WTC11 (cell line): Measurements from ENCODE around the gene KRTCAP3. TPM values are rescaled to one million over a fixed set of nuclear protein-coding genes. Genes with fewer than 3 reads are reported as not detected.

Source experiments
- ATAC-seq: fragments of 200-7000 bp; cut with Tn5 transposase; 2 replicates; pipeline ENCODE4 v1.10.0; 2021; ENCODE audit warnings: mild to moderate bottlenecking, moderate library complexity
- CTCF ChIA-PET: fragments of 300-600 bp; sonication (Branson Sonifier 250); formaldehyde crosslinking; loops from one replicate; lab custom pipeline; 2021; ENCODE audit warnings: antibody characterized with exemption; lab: Charles Lee
- POLR2A ChIA-PET: fragments of 350-600 bp; sonication (Branson Sonifier 250); formaldehyde crosslinking; loops from one replicate; lab custom pipeline; 2021; ENCODE audit warnings: antibody characterized with exemption; lab: Charles Lee
- DNase-seq: peaks from one replicate; pipeline ENCODE4 v3.0.0; 2021; ENCODE audit warnings: low spot score
- H3K27ac Mint-ChIP-seq: 2 replicates; pipeline ENCODE4 v1.8.0; 2021; ENCODE audit warnings: mixed read lengths
- H3K27me3 Mint-ChIP-seq: 2 replicates; pipeline ENCODE4 v1.8.0; 2021; ENCODE audit warnings: low read depth, mild to moderate bottlenecking, moderate library complexity, mixed read lengths
- H3K36me3 Mint-ChIP-seq: 2 replicates; pipeline ENCODE4 v1.8.0; 2021; ENCODE audit warnings: mixed read lengths
- H3K4me1 Mint-ChIP-seq: 2 replicates; pipeline ENCODE4 v1.8.0; 2022; ENCODE audit warnings: mixed read lengths
- H3K4me3 Mint-ChIP-seq: 2 replicates; pipeline ENCODE4 v1.8.0; 2021; ENCODE audit warnings: mild to moderate bottlenecking, moderate library complexity, mixed read lengths
- H3K9me3 Mint-ChIP-seq: 2 replicates; pipeline ENCODE4 v1.8.0; 2021; ENCODE audit warnings: mixed read lengths
- GABPB1 ChIP-seq: sonication (generic); formaldehyde crosslinking; IDR thresholded peaks from 2 replicates; pipeline ENCODE4 v1.8.1; 2023; ENCODE audit warnings: mild to moderate bottlenecking, missing genetic modification reagents
- JAZF1 ChIP-seq: fragments of 250-450 bp; sonication (Bioruptor Pico); IDR thresholded peaks from 2 replicates; pipeline ENCODE4 v1.9.0; 2021; ENCODE audit warnings: moderate library complexity, mild to moderate bottlenecking, inconsistent platforms
- NFYB ChIP-seq: sonication (generic); formaldehyde crosslinking; conservative IDR thresholded peaks from 2 replicates; pipeline ENCODE4 v1.8.0; 2022; ENCODE audit warnings: low read depth, missing genetic modification reagents
- OVOL2 ChIP-seq: fragments of 250-450 bp; sonication (Bioruptor Pico); IDR thresholded peaks from 2 replicates; pipeline ENCODE4 v1.9.0; 2021; ENCODE audit warnings: mild to moderate bottlenecking, borderline replicate concordance
- SMAD4 ChIP-seq: sonication (generic); formaldehyde crosslinking; IDR thresholded peaks from 2 replicates; pipeline ENCODE4 v1.8.0; 2022; ENCODE audit warnings: mild to moderate bottlenecking, missing genetic modification reagents
- SP1 ChIP-seq: sonication (generic); formaldehyde crosslinking; conservative IDR thresholded peaks from 2 replicates; pipeline ENCODE4 v1.8.1; 2022; ENCODE audit warnings: missing genetic modification reagents
- ZBTB21 ChIP-seq: sonication (generic); formaldehyde crosslinking; IDR thresholded peaks from 2 replicates; pipeline ENCODE4 v1.8.1; 2023; ENCODE audit warnings: mild to moderate bottlenecking, missing genetic modification reagents, borderline replicate concordance
- ZNF423 ChIP-seq: fragments of 250-450 bp; sonication (Bioruptor Pico); IDR thresholded peaks from 2 replicates; pipeline ENCODE4 v2.1.2; 2022; ENCODE audit warnings: mild to moderate bottlenecking, moderate library complexity
- ZNF671 ChIP-seq: fragments of 250-450 bp; sonication (Bioruptor Pico); IDR thresholded peaks from 2 replicates; pipeline ENCODE4 v1.8.0; 2021; ENCODE audit warnings: mild to moderate bottlenecking
- total RNA-seq: library from RNA; stranded (reverse); gene quantifications from 3 replicates; pipeline ENCODE4 v1.2.3, GENCODE V29; 2021
- TF ChIP-seq, protein P1 (sequence below): sonication (generic); formaldehyde crosslinking; IDR thresholded peaks from 2 replicates; pipeline ENCODE4 v1.8.1; 2022; ENCODE audit warnings: low read depth, missing genetic modification reagents, borderline replicate concordance
- TF ChIP-seq, protein P2 (sequence below): sonication (generic); formaldehyde crosslinking; IDR thresholded peaks from 2 replicates; pipeline ENCODE4 v1.8.0; 2022; ENCODE audit warnings: mild to moderate bottlenecking, missing genetic modification reagents
- TF ChIP-seq, protein P3 (sequence below): sonication (generic); formaldehyde crosslinking; IDR thresholded peaks from 2 replicates; pipeline ENCODE4 v1.8.0; 2022; ENCODE audit warnings: missing genetic modification reagents
- TF ChIP-seq, protein P4 (sequence below): sonication (generic); formaldehyde crosslinking; IDR thresholded peaks from 2 replicates; pipeline ENCODE4 v1.8.1; 2023; ENCODE audit warnings: mild to moderate bottlenecking, missing genetic modification reagents
- TF ChIP-seq, protein P5 (sequence below): fragments of 250-450 bp; sonication (Bioruptor Pico); IDR thresholded peaks from 2 replicates; pipeline ENCODE4 v1.9.0; 2021; ENCODE audit warnings: mild to moderate bottlenecking

The KRTCAP3 gene
- total RNA-seq, 1 experiment from 2014 or later, result 41.9 TPM

DNA sequence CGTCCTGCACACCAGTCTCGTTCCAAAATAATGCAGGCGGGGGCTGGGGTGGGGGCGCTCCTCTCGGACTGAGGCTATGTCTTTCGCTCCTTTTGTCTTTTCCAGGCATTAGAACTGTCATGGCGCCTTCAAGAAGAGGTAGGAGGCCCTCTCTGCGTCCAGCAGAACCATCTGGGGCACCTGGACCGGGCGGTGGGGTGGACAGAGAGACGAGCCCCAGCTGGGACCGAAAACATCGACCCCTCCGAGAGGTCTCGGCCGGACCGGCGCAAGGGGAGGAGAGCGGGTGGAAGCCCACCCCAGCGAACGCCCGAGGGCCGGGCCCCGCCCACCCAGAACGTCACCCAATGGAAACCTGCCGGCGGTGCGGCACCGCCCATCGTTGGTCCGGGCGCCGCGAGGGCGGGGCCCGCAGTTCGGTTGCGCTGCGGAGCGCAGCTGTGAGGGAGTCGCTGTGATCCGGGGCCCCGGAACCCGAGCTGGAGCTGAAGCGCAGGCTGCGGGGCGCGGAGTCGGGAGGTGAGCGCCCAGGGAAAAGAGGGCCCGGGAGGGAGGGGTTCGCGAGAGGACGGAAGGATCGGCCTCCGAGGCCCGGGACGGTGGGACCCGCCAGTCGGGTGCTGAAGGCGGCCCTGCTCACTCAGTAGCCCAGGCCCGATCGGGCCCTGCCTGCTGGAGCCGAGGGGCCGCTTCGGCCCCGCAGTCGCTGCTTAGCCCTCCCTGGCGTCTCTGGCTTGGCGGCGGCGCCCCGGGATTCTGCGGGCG lies 13.8 kb upstream of the KRTCAP3 start, which contains the start of gene NRBP1 (continued):
- TF ChIP-seq, protein P1, sequence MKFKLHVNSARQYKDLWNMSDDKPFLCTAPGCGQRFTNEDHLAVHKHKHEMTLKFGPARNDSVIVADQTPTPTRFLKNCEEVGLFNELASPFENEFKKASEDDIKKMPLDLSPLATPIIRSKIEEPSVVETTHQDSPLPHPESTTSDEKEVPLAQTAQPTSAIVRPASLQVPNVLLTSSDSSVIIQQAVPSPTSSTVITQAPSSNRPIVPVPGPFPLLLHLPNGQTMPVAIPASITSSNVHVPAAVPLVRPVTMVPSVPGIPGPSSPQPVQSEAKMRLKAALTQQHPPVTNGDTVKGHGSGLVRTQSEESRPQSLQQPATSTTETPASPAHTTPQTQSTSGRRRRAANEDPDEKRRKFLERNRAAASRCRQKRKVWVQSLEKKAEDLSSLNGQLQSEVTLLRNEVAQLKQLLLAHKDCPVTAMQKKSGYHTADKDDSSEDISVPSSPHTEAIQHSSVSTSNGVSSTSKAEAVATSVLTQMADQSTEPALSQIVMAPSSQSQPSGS, result no peak
- TF ChIP-seq, protein P2, sequence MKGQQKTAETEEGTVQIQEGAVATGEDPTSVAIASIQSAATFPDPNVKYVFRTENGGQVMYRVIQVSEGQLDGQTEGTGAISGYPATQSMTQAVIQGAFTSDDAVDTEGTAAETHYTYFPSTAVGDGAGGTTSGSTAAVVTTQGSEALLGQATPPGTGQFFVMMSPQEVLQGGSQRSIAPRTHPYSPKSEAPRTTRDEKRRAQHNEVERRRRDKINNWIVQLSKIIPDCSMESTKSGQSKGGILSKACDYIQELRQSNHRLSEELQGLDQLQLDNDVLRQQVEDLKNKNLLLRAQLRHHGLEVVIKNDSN, result peak; percentile 6; the same call in 1 of the 2 replicates
- 0 out of 2 replicates have a peak, but pooled peaks have one; percentile 26 for TF ChIP-seq ZBTB21
- peak; percentile 70 for TF ChIP-seq NFYB
- TF ChIP-seq, protein P3, sequence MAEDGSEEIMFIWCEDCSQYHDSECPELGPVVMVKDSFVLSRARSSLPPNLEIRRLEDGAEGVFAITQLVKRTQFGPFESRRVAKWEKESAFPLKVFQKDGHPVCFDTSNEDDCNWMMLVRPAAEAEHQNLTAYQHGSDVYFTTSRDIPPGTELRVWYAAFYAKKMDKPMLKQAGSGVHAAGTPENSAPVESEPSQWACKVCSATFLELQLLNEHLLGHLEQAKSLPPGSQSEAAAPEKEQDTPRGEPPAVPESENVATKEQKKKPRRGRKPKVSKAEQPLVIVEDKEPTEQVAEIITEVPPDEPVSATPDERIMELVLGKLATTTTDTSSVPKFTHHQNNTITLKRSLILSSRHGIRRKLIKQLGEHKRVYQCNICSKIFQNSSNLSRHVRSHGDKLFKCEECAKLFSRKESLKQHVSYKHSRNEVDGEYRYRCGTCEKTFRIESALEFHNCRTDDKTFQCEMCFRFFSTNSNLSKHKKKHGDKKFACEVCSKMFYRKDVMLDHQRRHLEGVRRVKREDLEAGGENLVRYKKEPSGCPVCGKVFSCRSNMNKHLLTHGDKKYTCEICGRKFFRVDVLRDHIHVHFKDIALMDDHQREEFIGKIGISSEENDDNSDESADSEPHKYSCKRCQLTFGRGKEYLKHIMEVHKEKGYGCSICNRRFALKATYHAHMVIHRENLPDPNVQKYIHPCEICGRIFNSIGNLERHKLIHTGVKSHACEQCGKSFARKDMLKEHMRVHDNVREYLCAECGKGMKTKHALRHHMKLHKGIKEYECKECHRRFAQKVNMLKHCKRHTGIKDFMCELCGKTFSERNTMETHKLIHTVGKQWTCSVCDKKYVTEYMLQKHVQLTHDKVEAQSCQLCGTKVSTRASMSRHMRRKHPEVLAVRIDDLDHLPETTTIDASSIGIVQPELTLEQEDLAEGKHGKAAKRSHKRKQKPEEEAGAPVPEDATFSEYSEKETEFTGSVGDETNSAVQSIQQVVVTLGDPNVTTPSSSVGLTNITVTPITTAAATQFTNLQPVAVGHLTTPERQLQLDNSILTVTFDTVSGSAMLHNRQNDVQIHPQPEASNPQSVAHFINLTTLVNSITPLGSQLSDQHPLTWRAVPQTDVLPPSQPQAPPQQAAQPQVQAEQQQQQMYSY, result 0 out of 2 replicates have a peak, but pooled peaks have one; percentile 31
- no peak for TF ChIP-seq ZNF423 (CRISPR knock-in tag)
- no peak for TF ChIP-seq SMAD4 (CRISPR knock-in tag)
- TF ChIP-seq ZNF671, result no peak
- peak; percentile 94 for TF ChIP-seq SP1 (CRISPR knock-in tag)
- TF ChIP-seq JAZF1, result no peak
- TF ChIP-seq OVOL2 (CRISPR knock-in tag), result no peak
- TF ChIP-seq, protein P4, sequence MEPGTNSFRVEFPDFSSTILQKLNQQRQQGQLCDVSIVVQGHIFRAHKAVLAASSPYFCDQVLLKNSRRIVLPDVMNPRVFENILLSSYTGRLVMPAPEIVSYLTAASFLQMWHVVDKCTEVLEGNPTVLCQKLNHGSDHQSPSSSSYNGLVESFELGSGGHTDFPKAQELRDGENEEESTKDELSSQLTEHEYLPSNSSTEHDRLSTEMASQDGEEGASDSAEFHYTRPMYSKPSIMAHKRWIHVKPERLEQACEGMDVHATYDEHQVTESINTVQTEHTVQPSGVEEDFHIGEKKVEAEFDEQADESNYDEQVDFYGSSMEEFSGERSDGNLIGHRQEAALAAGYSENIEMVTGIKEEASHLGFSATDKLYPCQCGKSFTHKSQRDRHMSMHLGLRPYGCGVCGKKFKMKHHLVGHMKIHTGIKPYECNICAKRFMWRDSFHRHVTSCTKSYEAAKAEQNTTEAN (CRISPR knock-in tag), result no peak; the same call in 1 of the 2 replicates

DNA sequence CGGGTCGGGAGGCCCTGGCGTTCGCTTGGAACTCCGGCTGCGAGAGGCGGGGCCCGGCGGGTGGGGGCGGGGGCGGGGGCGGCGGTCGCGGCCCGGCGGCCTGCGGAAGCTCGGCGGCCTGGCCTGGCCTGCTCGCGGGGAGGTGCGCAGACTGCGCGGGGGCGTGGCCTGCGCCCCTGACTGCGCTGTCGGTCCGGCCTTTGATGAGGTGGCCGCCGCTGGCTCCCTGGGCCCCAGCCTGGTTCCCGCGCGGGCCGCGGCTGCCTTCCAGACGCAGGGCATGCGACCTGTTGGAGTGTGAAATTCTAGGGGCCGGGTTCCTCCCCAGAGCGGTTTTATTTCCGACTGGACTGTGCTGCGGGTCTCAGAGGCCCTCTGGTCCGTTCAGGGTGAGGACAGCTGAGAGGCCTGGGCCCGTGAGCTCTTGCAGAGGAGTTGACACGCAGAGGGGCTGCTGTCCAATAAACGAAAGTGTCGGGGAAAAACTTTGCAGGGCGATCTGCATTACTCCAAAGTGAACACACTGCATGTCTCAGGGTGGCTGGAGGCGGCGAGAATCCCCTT lies 13.1 kb upstream of the KRTCAP3 start:
- ChIA-PET POLR2A (interaction anchor here (1.0 to 4.1 kb wide), 4 partner anchors 19 to 413 kb away, joined by 3 to 28 read pairs (median 6); partner anchors contain the start of genes PPM1G and ZNF513), CTCF (interaction anchor here (1.0 to 4.4 kb wide), 5 partner anchors 12 to 255 kb away, joined by 3 to 52 read pairs (median 5); partner anchors contain the start of gene PPM1G)
- TF ChIP-seq, protein P5, sequence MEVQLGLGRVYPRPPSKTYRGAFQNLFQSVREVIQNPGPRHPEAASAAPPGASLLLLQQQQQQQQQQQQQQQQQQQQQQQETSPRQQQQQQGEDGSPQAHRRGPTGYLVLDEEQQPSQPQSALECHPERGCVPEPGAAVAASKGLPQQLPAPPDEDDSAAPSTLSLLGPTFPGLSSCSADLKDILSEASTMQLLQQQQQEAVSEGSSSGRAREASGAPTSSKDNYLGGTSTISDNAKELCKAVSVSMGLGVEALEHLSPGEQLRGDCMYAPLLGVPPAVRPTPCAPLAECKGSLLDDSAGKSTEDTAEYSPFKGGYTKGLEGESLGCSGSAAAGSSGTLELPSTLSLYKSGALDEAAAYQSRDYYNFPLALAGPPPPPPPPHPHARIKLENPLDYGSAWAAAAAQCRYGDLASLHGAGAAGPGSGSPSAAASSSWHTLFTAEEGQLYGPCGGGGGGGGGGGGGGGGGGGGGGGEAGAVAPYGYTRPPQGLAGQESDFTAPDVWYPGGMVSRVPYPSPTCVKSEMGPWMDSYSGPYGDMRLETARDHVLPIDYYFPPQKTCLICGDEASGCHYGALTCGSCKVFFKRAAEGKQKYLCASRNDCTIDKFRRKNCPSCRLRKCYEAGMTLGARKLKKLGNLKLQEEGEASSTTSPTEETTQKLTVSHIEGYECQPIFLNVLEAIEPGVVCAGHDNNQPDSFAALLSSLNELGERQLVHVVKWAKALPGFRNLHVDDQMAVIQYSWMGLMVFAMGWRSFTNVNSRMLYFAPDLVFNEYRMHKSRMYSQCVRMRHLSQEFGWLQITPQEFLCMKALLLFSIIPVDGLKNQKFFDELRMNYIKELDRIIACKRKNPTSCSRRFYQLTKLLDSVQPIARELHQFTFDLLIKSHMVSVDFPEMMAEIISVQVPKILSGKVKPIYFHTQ (CRISPR knock-in tag), result no peak
- TF ChIP-seq GABPB1 (CRISPR knock-in tag), result peak; percentile 65
- H3K27me3 Mint-ChIP-seq, result no peaks in the 10 kb centered on the region; the same call in 1 of the 2 replicates
- no peaks in the 10 kb centered on the region for H3K9me3 Mint-ChIP-seq
- peak overlapping the region; percentile 96 for H3K4me3 Mint-ChIP-seq
- H3K4me1 Mint-ChIP-seq, result peaks cover 21% of the 10 kb centered on the region
- peaks cover 10% of the 10 kb centered on the region for H3K36me3 Mint-ChIP-seq
- H3K27ac Mint-ChIP-seq, result peak overlapping the region; percentile 85
- ATAC-seq, result peak; percentile 83
- peak; percentile 84 for DNase-seq
